Measurements from ENCODE around the gene SOHLH2. TPM values are rescaled to one million over a fixed set of nuclear protein-coding genes. Genes with fewer than 3 reads are reported as not detected.

Gene SOHLH2
- total and polyA plus RNA-seq, 7 donors, result 0.17 to 1.4 (median 0.21) TPM; not detected in 1

DNA sequence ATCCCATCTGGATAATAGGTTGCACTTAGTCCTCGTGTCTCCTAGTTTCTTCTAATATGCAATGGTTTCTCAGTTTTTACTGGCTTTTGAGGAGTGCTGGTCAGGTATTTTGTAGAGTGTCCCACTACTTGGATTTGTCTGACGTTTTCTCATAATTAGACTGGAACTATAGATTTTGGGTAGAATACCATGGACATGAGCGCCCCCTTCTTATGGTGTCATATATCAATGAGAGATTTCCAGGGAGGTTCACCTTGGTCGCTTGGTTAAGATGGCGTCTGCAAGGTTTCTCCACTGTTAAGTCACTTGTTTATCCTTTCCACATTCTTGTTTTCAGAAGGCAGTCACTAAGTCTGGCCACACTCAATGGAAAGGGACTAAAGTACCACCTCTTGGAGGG, 6.7 kb downstream of the SOHLH2 start:
- intact Hi-C loops (cut with DNase I), result no loop called here
- 75 to 82% (median 79%) methylated on average over 5 of the region's 5 CpGs for WGBS, 3 donors
- Histone ChIP-seq H3K27ac (no peak overlapping the region), H3K4me3 (no peak overlapping the region), H3K36me3 (ENCODE audit: insufficient read depth in 1 of 2, low read depth in 1 of 2) (no peaks in the 10 kb centered on the region), H3K9me3 (no peaks in the 10 kb centered on the region), H3K4me1 (no peaks in the 10 kb centered on the region), H3K27me3 (ENCODE audit: insufficient read depth in 3 of 3, low read length in 2 of 3) (no peaks in the 10 kb centered on the region)
- no peak for DNase-seq
- TF ChIP-seq, protein P1, sequence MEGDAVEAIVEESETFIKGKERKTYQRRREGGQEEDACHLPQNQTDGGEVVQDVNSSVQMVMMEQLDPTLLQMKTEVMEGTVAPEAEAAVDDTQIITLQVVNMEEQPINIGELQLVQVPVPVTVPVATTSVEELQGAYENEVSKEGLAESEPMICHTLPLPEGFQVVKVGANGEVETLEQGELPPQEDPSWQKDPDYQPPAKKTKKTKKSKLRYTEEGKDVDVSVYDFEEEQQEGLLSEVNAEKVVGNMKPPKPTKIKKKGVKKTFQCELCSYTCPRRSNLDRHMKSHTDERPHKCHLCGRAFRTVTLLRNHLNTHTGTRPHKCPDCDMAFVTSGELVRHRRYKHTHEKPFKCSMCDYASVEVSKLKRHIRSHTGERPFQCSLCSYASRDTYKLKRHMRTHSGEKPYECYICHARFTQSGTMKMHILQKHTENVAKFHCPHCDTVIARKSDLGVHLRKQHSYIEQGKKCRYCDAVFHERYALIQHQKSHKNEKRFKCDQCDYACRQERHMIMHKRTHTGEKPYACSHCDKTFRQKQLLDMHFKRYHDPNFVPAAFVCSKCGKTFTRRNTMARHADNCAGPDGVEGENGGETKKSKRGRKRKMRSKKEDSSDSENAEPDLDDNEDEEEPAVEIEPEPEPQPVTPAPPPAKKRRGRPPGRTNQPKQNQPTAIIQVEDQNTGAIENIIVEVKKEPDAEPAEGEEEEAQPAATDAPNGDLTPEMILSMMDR (IDR thresholded peaks at IDR 0.05), result no peak
- ATAC-seq, result no peak

DNA sequence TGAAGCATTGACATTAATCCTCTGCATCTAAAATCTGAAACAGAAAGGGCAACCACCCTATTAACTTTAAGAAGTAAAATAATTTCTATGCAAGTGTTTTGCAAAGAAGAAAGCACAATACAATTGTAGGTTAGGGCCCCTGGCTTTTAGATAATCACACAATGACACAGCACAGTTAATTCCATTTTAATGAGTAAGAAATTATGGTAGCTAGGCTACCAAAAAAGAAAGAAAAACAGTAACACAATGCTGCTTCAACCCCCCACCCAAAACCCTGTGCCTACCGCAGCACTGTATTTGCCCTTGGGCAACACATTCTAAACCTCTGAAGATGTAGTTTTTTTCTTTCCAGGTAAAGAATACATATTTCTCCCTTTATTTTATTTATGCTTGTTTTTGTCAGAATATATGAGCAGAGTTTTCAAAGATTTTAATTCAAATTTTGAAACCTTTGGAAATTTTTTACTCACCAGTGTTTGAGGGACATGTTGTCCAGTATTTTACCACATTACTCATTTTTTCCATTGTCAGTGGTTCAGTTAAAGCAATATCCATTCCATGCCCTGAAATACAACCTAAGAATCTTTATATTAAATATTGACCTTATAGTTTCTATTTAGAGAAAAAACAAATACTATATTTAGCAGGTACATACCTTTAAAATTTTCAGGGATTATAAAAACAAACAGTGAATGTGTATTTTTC, 21.1 kb downstream of the SOHLH2 start:
- no peaks in the 10 kb centered on the region for H3K4me1 ChIP-seq
- no peaks in the 10 kb centered on the region for H3K9me3 ChIP-seq
- H3K4me3 ChIP-seq, result no peak overlapping the region
- intact Hi-C loops (cut with DNase I), result no loop called here
- H3K27ac ChIP-seq, result no peak overlapping the region
- DNase-seq (no peak), ATAC-seq (no peak)
- H3K36me3 ChIP-seq (ENCODE audit: insufficient read depth in 1 of 2, low read depth in 1 of 2), result no peaks in the 10 kb centered on the region
- no peaks in the 10 kb centered on the region for H3K27me3 ChIP-seq (ENCODE audit: insufficient read depth in 3 of 3, low read length in 2 of 3)
- TF ChIP-seq, protein P1 (IDR thresholded peaks at IDR 0.05), result no peak
- WGBS, 3 donors, result 72 to 85% (median 77%) methylated on average over 1 of the region's 1 CpG

DNA sequence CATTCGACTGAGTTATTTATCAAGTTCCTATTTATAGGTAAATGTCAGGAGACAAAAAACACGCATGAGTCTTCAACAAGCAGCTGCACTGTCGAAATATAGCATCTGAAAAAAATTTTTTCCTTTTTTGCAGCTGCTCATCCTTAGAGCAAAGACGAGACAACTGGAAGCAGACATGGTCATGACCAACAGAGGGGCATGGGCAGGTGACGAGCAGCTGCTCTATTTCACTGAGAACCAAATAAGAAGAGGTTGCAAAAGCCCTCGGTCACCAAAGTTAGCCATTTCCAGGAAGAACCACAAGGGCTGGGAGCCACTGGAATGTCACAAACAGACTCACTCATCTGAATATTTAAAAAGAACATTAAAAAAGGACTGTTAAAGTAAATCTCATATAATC, 22.2 kb downstream of the SOHLH2 start:
- H3K9me3 ChIP-seq, result no peaks in the 10 kb centered on the region
- 28 to 41% (median 30%) methylated on average over 6 of the region's 6 CpGs for WGBS, 3 donors
- H3K4me3 ChIP-seq, result no peak overlapping the region
- H3K4me1 ChIP-seq, result no peaks in the 10 kb centered on the region
- no peaks in the 10 kb centered on the region for H3K36me3 ChIP-seq (ENCODE audit: insufficient read depth in 1 of 2, low read depth in 1 of 2)
- intact Hi-C loops (cut with DNase I), result no loop called here
- no peaks in the 10 kb centered on the region for H3K27me3 ChIP-seq (ENCODE audit: insufficient read depth in 3 of 3, low read length in 2 of 3)
- TF ChIP-seq, protein P1 (IDR thresholded peaks at IDR 0.05), result no peak
- DNase-seq, result no peak
- H3K27ac ChIP-seq, result no peak overlapping the region
- peak in 3 of 4 donors; percentile 57 to 92 (median 72) for ATAC-seq

DNA sequence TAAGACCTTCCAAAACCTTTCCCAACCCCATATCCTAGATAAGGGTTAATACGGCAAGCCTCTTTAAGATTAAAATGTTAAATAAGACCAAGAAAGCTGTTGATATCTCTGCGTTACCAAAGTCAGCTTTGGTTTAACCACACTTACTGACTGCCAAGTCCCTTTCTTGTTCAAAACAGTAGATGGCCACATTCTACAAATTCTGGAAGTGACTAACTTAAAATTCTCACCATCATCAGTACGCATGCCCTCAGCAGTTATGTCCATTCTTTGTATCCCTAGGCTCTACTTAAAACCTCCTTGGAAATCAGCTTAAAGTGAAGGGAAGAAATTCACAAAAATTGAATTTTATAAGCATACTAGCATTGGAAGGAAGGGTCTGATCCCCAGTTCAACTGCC, 23.6 kb downstream of the SOHLH2 start:
- TF ChIP-seq, protein P1 (IDR thresholded peaks at IDR 0.05), result no peak
- Histone ChIP-seq H3K4me1 (no peaks in the 10 kb centered on the region), H3K9me3 (no peaks in the 10 kb centered on the region), H3K27me3 (ENCODE audit: insufficient read depth in 3 of 3, low read length in 2 of 3) (no peaks in the 10 kb centered on the region), H3K4me3 (no peak overlapping the region), H3K36me3 (ENCODE audit: insufficient read depth in 1 of 2, low read depth in 1 of 2) (no peaks in the 10 kb centered on the region), H3K27ac (no peak overlapping the region)
- ATAC-seq (no peak), DNase-seq (no peak)
- intact Hi-C loops (cut with DNase I), result no loop called here
- WGBS, 3 donors, result 88 to 90% (median 89%) methylated on average over 3 of the region's 3 CpGs

DNA sequence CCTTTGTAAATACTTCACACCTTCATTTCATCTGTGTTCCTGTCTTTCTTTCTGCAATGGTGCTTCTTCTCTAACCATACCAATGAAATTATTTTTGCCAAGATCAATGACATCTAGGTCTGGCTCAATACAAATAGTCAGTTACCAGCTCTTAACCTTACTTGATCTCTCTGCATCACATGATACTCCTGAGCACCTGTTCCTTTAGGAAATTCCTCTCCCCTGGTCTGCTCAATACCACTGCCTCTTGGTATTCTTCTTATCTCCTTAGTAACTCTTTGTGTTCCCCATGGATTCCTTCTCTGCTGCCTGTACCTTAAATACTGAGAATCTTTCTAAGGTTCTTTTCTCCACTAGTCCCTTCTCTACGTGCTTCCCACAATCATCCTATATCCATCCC, 25.9 kb downstream of the SOHLH2 start:
- no peak for DNase-seq
- intact Hi-C loops (cut with DNase I), result no loop called here
- H3K27me3 ChIP-seq (ENCODE audit: insufficient read depth in 3 of 3, low read length in 2 of 3), result no peaks in the 10 kb centered on the region
- no peaks in the 10 kb centered on the region for H3K36me3 ChIP-seq (ENCODE audit: insufficient read depth in 1 of 2, low read depth in 1 of 2)
- no peak overlapping the region for H3K27ac ChIP-seq
- 94 to 100% (median 96%) methylated on average over 1 of the region's 1 CpG for WGBS, 3 donors
- no peak for ATAC-seq
- TF ChIP-seq, protein P1 (IDR thresholded peaks at IDR 0.05), result no peak
- H3K4me1 ChIP-seq, result no peaks in the 10 kb centered on the region
- H3K4me3 ChIP-seq, result no peak overlapping the region
- H3K9me3 ChIP-seq, result no peaks in the 10 kb centered on the region
